Measurements from ENCODE around the gene ZC3H10.

GRCh38 chr12:56160193-56160763, 42.2 kb downstream of the ZC3H10 start:
- TF ChIP-seq CTCF (conservative IDR thresholded peaks at IDR 0.05 in 1 of 2, IDR thresholded peaks at IDR 0.05 in 1 of 2; ENCODE audit: extremely low read depth in 1 of 2, insufficient read depth in 1 of 2, low read depth in 1 of 2, low read length in 2 of 2) (no peak), EZH2 (IDR thresholded peaks at IDR 0.05; ENCODE audit: borderline replicate concordance, low read length) (no peak)

Measured in mammary epithelial cell (primary cell).